ENCODE data around the gene ATF7IP2. TPM values are rescaled to one million over a fixed set of nuclear protein-coding genes. Genes with fewer than 3 reads are reported as not detected.

ATF7IP2 gene
- total and polyA plus RNA-seq, 4 experiments from 2014 or later, result 51.1 to 170 (median 83.0) TPM

DNA sequence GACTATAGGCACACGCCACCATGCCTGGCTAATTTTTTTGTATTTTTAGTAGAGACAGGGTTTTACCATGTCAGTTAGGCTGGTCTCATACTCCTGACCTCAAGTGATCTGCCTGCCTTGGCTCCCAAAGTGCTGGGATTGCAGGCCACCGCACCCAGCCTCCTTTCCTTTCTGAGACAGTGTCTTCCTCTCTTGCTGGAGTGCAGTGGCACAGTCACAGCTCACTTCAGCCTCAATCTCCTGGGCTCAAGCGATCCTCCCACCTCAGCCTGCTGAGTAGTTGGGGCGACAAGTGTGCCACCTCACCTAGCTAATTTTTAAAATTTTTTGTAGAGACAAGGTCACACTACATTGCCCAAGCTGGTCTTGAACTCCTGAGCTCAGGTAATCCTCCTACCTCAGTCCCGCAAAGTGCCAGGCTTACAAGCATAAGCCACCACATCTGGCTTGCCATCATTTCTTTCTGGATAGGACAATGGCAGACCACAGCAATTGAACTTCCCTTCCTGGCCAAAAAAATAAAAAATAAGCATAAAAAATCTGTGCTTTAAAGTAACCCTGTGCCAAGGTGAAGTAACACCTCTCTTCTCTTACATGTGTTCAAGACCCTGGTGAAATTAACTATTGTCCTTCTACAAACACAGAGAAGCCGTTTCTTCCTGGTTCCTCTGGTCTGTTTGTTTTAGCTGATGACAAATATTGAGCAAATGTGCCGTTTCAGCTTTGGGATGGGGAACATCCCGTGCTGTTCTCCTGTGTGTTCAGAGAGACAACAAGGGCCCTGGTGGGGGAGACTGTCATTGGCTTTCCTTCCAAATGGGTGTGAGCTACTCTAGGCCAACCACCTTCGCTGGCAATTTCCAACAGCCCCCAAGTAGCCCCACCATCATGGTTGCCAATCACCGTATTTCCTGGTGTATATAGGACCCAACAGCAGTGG, 134.3 kb downstream of the ATF7IP2 start:
- Histone ChIP-seq H3K36me3 (ENCODE audit: insufficient read depth, low read length) (no peaks in the 10 kb centered on the region), H3K9me3 (ENCODE audit: control insufficient read depth in 1 of 2, low read length in 2 of 2) (no peaks in the 10 kb centered on the region), H3K27me3 (ENCODE audit: insufficient read depth, low read length) (no peaks in the 10 kb centered on the region), H3K4me1 (ENCODE audit: insufficient read depth, low read length) (no peaks in the 10 kb centered on the region), H3K4me3 (ENCODE audit: low read length in 2 of 2) (no peak overlapping the region), H3K27ac (ENCODE audit: low read depth, low read length) (no peak overlapping the region)
- peaks cover 0 to 2% of the 10 kb centered on the region in 2 donors for H3K27me3 Mint-ChIP-seq
- intact Hi-C loops (cut with micrococcal nuclease), result no loop called here
- H3K4me3 Mint-ChIP-seq, result no peak overlapping the region
- DNase-seq, result no peak
- H3K9me3 Mint-ChIP-seq, result no peaks in the 10 kb centered on the region
- ChIA-PET CTCF (ENCODE audit: partially characterized antibody) (interaction anchor here (1.2 to 5.1 kb wide), 4 partner anchors 16 to 399 kb away, joined by 4 to 64 read pairs (median 11); no protein-coding TSS in a partner anchor), POLR2A (ENCODE audit: partially characterized antibody) (no interaction called here)
- peaks cover 0 to 4% (median 2%) of the 10 kb centered on the region in 4 donors for H3K4me1 Mint-ChIP-seq
- H3K27ac Mint-ChIP-seq, result no peak overlapping the region
- H3K36me3 Mint-ChIP-seq, result no peaks in the 10 kb centered on the region

DNA sequence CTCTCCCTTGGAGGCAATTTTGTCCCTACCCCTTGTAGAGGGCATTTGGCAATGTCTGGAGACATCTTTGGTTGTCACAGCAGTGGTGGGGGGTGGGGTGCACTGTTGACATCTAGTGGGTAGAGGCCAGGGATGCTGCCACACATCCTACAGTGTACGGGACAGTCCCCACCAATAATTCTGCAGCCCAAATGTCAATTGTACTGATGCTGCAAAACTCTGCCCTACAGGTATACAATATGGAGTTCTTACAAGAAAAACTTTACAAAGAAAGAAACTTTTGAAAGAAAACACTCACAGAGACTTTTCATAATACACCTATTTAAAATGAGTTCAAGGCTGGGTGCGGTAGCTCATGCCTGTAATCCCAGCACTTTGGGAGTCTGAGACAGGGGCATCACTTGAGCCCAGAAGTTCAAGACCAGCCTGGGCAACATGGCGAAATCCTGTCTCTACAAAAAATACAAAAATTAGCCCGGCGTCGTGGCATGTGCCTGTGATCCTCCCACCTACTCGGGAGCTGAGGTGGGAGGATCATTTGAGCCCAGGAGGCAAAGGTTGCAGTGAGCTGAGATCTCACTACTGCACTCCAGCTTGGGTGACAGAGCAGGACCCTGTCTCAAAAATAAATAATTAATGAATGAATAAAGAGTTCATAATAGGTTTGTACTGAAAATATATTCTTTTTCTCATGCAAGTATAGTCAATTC, 135.2 kb downstream of the ATF7IP2 start:
- no peak overlapping the region for H3K27ac ChIP-seq (ENCODE audit: low read depth, low read length)
- peaks cover 0 to 4% (median 2%) of the 10 kb centered on the region in 4 donors for H3K4me1 Mint-ChIP-seq
- intact Hi-C loops (cut with micrococcal nuclease), result loop anchor here (1.0 kb wide), 1 partner anchor 216 kb away; no protein-coding TSS in a partner anchor
- H3K27me3 ChIP-seq (ENCODE audit: insufficient read depth, low read length), result no peaks in the 10 kb centered on the region
- no peak for DNase-seq
- H3K9me3 Mint-ChIP-seq, result no peaks in the 10 kb centered on the region
- H3K36me3 Mint-ChIP-seq, result no peaks in the 10 kb centered on the region
- peaks cover 0 to 2% of the 10 kb centered on the region in 2 donors for H3K27me3 Mint-ChIP-seq
- ChIA-PET POLR2A (ENCODE audit: partially characterized antibody) (no interaction called here), CTCF (ENCODE audit: partially characterized antibody) (interaction anchor here (0.9 to 5.1 kb wide), 8 partner anchors 7 to 398 kb away, joined by 3 to 64 read pairs (median 4); no protein-coding TSS in a partner anchor)
- H3K4me3 Mint-ChIP-seq, result no peak overlapping the region
- H3K36me3 ChIP-seq (ENCODE audit: insufficient read depth, low read length), result no peaks in the 10 kb centered on the region
- H3K4me3 ChIP-seq (ENCODE audit: low read length in 2 of 2), result no peak overlapping the region
- H3K9me3 ChIP-seq (ENCODE audit: control insufficient read depth in 1 of 2, low read length in 2 of 2), result no peaks in the 10 kb centered on the region
- no peaks in the 10 kb centered on the region for H3K4me1 ChIP-seq (ENCODE audit: insufficient read depth, low read length)
- H3K27ac Mint-ChIP-seq, result no peak overlapping the region

DNA sequence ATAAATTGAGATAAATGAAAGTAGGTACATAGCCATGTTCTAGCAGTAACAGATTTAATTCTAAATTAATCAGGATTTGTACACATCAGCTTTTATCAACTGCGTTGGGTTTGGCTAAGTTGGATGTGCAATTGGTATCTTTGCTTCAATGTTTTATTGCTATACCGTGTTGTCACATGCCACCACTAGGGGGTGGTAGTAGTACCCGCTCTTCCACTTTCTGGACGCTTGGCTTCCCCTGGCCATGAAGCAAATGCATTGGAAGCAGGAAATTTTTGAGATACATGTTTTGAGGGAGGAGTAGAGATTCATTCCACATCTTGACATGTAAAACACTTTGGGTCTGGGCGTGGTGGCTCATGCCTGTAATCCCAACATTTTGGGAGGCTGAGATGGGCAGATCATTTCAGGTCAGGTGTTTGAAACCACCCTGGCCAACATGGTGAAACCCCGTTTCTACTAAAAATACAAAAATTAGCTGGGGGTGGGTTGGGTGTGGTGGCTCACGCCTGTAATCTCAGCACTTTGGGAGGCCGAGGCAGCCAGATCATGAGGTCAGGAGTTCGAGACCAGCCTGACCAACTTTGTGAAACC, 135.9 kb downstream of the ATF7IP2 start:
- Histone ChIP-seq H3K4me3 (ENCODE audit: low read length in 2 of 2) (no peak overlapping the region), H3K9me3 (ENCODE audit: control insufficient read depth in 1 of 2, low read length in 2 of 2) (no peaks in the 10 kb centered on the region), H3K36me3 (ENCODE audit: insufficient read depth, low read length) (no peaks in the 10 kb centered on the region), H3K27me3 (ENCODE audit: insufficient read depth, low read length) (no peaks in the 10 kb centered on the region), H3K27ac (ENCODE audit: low read depth, low read length) (no peak overlapping the region), H3K4me1 (ENCODE audit: insufficient read depth, low read length) (no peaks in the 10 kb centered on the region)
- H3K9me3 Mint-ChIP-seq, result no peaks in the 10 kb centered on the region
- peaks cover 0 to 4% (median 2%) of the 10 kb centered on the region in 4 donors for H3K4me1 Mint-ChIP-seq
- no peak overlapping the region for H3K4me3 Mint-ChIP-seq
- H3K36me3 Mint-ChIP-seq, result no peaks in the 10 kb centered on the region
- DNase-seq, result peak in 3 of 5 donors; percentile 34 to 42 (median 37)
- ChIA-PET POLR2A (ENCODE audit: partially characterized antibody) (no interaction called here), CTCF (ENCODE audit: partially characterized antibody) (interaction anchor here (0.9 to 5.1 kb wide), 15 partner anchors 8 to 397 kb away, joined by 3 to 64 read pairs (median 4); no protein-coding TSS in a partner anchor)
- peaks cover 0 to 2% of the 10 kb centered on the region in 2 donors for H3K27me3 Mint-ChIP-seq
- intact Hi-C loops (cut with micrococcal nuclease), result loop anchor here (1.0 kb wide), 1 partner anchor 216 kb away; no protein-coding TSS in a partner anchor
- no peak overlapping the region for H3K27ac Mint-ChIP-seq

DNA sequence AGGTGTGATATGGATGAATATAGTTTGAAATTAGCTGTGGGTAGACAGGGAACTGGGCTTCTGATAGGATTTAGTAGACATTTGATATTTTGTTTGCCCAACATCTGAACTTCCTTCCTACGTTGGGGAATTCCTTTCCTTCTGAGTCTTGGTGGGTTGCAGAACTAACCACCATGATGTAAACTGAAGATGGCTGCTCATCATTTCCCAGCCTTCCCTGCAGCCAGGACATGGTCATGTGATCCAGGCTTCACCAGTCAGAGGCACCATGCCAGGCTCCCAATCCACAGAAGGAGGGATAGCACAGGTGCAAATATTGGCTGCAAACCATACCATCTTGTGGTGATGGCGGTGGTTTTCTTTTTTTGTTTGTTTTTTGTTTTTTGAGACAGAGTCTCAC, 137.1 kb downstream of the ATF7IP2 start:
- Histone ChIP-seq H3K27me3 (ENCODE audit: insufficient read depth, low read length) (no peaks in the 10 kb centered on the region), H3K4me1 (ENCODE audit: insufficient read depth, low read length) (no peaks in the 10 kb centered on the region), H3K4me3 (ENCODE audit: low read length in 2 of 2) (no peak overlapping the region), H3K36me3 (ENCODE audit: insufficient read depth, low read length) (no peaks in the 10 kb centered on the region), H3K27ac (ENCODE audit: low read depth, low read length) (no peak overlapping the region), H3K9me3 (ENCODE audit: control insufficient read depth in 1 of 2, low read length in 2 of 2) (no peaks in the 10 kb centered on the region)
- peaks cover 0 to 4% (median 2%) of the 10 kb centered on the region in 4 donors for H3K4me1 Mint-ChIP-seq
- H3K9me3 Mint-ChIP-seq, result no peaks in the 10 kb centered on the region
- CTCF ChIA-PET (ENCODE audit: partially characterized antibody), result interaction anchor here (0.6 to 5.1 kb wide), 15 partner anchors 7 to 395 kb away, joined by 3 to 64 read pairs (median 4); no protein-coding TSS in a partner anchor
- no peak overlapping the region for H3K27ac Mint-ChIP-seq
- no peaks in the 10 kb centered on the region for H3K36me3 Mint-ChIP-seq
- peaks cover 0 to 2% of the 10 kb centered on the region in 2 donors for H3K27me3 Mint-ChIP-seq
- H3K4me3 Mint-ChIP-seq, result no peak overlapping the region
- POLR2A ChIA-PET (ENCODE audit: partially characterized antibody), result no interaction called here
- intact Hi-C loops (cut with micrococcal nuclease), result no loop called here
- DNase-seq, result no peak

DNA sequence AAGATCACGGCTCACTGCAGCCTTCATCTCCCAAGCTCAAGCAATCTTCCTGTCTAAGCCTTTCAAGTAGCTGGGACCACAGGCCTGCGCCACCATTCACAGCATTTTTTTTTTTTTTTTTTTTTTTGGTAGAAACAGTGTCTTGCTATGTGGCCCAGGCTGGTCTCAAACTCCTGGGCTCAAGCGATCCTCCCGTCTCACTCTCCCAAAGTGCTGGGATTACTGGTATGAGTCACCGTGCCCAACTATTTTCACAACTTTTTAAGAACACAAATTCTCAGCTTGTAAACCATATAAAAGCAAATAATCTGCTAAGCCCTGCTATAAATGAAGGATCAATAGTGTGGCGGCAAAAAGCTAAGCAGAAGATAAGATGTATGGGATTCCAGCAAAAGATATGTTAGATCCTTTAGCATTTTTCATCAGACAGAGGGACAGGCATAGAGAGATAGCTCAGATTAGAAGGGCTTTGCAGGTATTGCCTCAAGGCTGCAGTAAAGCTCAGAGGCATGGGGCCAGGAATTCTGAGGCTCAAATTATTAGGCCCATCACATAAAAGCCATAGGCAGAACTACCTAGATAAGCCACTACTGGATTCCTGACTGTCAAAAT, 139.5 kb downstream of the ATF7IP2 start:
- H3K4me1 Mint-ChIP-seq, result peaks cover 0 to 4% (median 2%) of the 10 kb centered on the region in 4 donors
- Histone ChIP-seq H3K4me3 (ENCODE audit: low read length in 2 of 2) (no peak overlapping the region), H3K27me3 (ENCODE audit: insufficient read depth, low read length) (no peaks in the 10 kb centered on the region), H3K27ac (ENCODE audit: low read depth, low read length) (no peak overlapping the region), H3K4me1 (ENCODE audit: insufficient read depth, low read length) (no peaks in the 10 kb centered on the region), H3K36me3 (ENCODE audit: insufficient read depth, low read length) (no peaks in the 10 kb centered on the region), H3K9me3 (ENCODE audit: control insufficient read depth in 1 of 2, low read length in 2 of 2) (no peaks in the 10 kb centered on the region)
- no peaks in the 10 kb centered on the region for H3K9me3 Mint-ChIP-seq
- intact Hi-C loops (cut with micrococcal nuclease), result no loop called here
- peaks cover 0 to 2% of the 10 kb centered on the region in 2 donors for H3K27me3 Mint-ChIP-seq
- no peaks in the 10 kb centered on the region for H3K36me3 Mint-ChIP-seq
- H3K4me3 Mint-ChIP-seq, result no peak overlapping the region
- DNase-seq, result no peak
- CTCF ChIA-PET (ENCODE audit: partially characterized antibody), result interaction anchor here (0.8 to 3.3 kb wide), 7 partner anchors 10 to 394 kb away, joined by 3 to 25 read pairs (median 4); no protein-coding TSS in a partner anchor
- POLR2A ChIA-PET (ENCODE audit: partially characterized antibody), result no interaction called here
- no peak overlapping the region for H3K27ac Mint-ChIP-seq

DNA sequence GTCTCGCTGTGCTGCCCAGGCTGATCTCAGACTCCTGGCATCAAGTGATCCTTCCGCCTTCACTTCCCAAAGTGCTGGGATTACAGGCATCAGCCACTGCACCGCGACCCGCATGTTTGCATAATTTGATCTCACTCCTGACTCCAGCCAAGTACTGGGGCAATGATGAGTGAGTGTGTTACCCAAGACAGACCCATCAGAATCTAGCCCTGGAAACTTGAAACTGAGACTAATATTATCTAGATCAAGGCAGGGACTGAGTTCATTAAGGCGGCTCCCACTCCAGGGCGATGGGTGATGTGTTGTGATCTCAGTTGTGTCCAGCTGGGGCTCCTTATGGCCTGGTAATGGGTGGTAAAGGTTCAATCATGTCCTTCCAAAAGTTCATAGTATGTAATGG, 141.1 kb downstream of the ATF7IP2 start:
- Mint-ChIP-seq H3K36me3 (no peaks in the 10 kb centered on the region), H3K9me3 (no peaks in the 10 kb centered on the region), H3K27ac (no peak overlapping the region), H3K4me3 (no peak overlapping the region), H3K27me3 (no peaks in the 10 kb centered on the region), H3K4me1 (peaks cover 0 to under 1% (median 0%) of the 10 kb centered on the region in 4 donors)
- CTCF ChIA-PET (ENCODE audit: partially characterized antibody), result interaction anchor here (1.0 kb wide), 1 partner anchor 12 kb away, joined by 3 read pairs; no protein-coding TSS in a partner anchor
- Histone ChIP-seq H3K36me3 (ENCODE audit: insufficient read depth, low read length) (no peaks in the 10 kb centered on the region), H3K4me1 (ENCODE audit: insufficient read depth, low read length) (no peaks in the 10 kb centered on the region), H3K4me3 (ENCODE audit: low read length in 2 of 2) (no peak overlapping the region), H3K27me3 (ENCODE audit: insufficient read depth, low read length) (no peaks in the 10 kb centered on the region), H3K27ac (ENCODE audit: low read depth, low read length) (no peak overlapping the region), H3K9me3 (ENCODE audit: control insufficient read depth in 1 of 2, low read length in 2 of 2) (no peaks in the 10 kb centered on the region)
- DNase-seq, result no peak
- POLR2A ChIA-PET (ENCODE audit: partially characterized antibody), result no interaction called here
- intact Hi-C loops (cut with micrococcal nuclease), result no loop called here
